HepG2 (cell line): ENCODE measurements around the gene GGA1.

Experiments used
- CREB1 ChIP-seq, 2 experiments: fragments of 450-650 bp in 1 of 2; IDR thresholded peaks; 2 replicates each; pipeline ENCODE4 v1.6.1; 2016 to 2017; ENCODE audit warnings: control low read depth in 1 of 2, mild to moderate bottlenecking in 1 of 2, missing compliant biosample characterization in 1 of 2, missing genetic modification characterization in 1 of 2
- FOXM1 ChIP-seq: sonication (generic); formaldehyde crosslinking; IDR thresholded peaks from 2 replicates; pipeline ENCODE4 v1.5.0; 2020; ENCODE audit warnings: missing genetic modification reagents
- GTF2F1 ChIP-seq: fragments of 150-350 bp; IDR thresholded peaks from 2 replicates; pipeline ENCODE4 v1.6.1; 2014; ENCODE audit warnings: low read length
- TF ChIP-seq, protein P1 (sequence below): sonication (generic); formaldehyde crosslinking; IDR thresholded peaks from 2 replicates; pipeline ENCODE4 v1.9.0; 2021; ENCODE audit warnings: missing genetic modification reagents, borderline replicate concordance

DNA sequence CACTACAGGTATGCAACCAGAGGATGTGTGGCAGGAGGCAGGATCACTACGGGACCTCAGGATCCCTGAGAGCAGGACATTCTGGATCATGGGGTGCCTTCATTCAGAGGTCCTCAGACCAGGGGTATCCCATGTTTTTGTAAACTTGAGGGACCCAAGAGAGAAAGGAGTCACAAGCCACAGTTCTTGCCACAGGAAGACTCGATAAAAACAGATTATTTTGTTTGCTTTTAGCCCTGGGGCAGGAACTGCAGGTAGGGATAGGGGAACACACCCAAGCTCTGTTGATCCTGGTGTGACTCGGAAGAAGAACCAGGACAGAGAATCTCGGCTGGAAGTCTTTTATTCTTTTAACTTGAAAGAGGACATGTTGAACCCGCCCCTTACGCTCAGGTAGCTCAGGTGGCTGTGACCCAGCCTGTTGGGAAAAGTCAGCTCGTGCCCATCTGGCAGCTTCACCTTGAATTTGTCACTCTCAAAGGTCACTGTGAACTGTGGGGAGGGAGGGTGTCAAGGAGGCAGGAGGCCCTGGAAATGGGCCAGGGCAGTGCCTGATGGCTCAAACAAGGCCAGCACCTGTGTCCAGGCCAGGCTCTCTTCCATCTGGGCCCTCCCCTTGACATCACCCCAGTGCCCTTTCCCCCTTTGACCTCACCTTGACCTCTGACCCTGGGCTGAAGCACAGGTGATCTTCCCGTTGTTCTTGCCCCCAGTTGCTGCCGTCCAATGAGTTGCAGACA lies 38.5 kb upstream of the GGA1 start:
- TF ChIP-seq CREB1 (IDR thresholded peaks at IDR 0.05) (no peak), CREB1 (CRISPR knock-in tag; IDR thresholded peaks at IDR 0.05) (no peak), GTF2F1 (no peak), FOXM1 (CRISPR knock-in tag) (no peak)
- TF ChIP-seq, protein P1, sequence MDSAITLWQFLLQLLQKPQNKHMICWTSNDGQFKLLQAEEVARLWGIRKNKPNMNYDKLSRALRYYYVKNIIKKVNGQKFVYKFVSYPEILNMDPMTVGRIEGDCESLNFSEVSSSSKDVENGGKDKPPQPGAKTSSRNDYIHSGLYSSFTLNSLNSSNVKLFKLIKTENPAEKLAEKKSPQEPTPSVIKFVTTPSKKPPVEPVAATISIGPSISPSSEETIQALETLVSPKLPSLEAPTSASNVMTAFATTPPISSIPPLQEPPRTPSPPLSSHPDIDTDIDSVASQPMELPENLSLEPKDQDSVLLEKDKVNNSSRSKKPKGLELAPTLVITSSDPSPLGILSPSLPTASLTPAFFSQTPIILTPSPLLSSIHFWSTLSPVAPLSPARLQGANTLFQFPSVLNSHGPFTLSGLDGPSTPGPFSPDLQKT, result no peak
